ENCODE data around the gene ALDOA.
A peak's percentile ranks its signal among the peaks of the same experiment; 100 is the strongest.

Gene ALDOA

GRCh38 chr16:30088832-30089624 lies 23.5 kb downstream of the ALDOA start:
- DNase-seq, result no peak

- DNase-seq, result no peak
Measured at GRCh38 chr16:30090610-30091331, 25.2 kb downstream of the ALDOA start.

GRCh38 chr16:30091474-30092372 lies 26.2 kb downstream of the ALDOA start, which contains the start of gene TBX6:
Gene TBX6 (minus strand): TSS chr16:30091924. CDS start chr16:30091193, 731 bp downstream.
- peak; percentile 94 for DNase-seq

- peak; percentile 73 for DNase-seq
Measured at GRCh38 chr16:30092373-30093010, 26.9 kb downstream of the ALDOA start.

- no peak for DNase-seq
Measured at GRCh38 chr16:30094541-30095165, 29.1 kb downstream of the ALDOA start.

- peak; percentile 66 for DNase-seq
Measured at GRCh38 chr16:30095166-30096078, 29.9 kb downstream of the ALDOA start.

- DNase-seq, result peak; percentile 82
Measured at GRCh38 chr16:30096105-30096861, 30.7 kb downstream of the ALDOA start, which contains the start of gene YPEL3. Gene YPEL3 (minus strand): TSS chr16:30096213. CDS start chr16:30095482, 731 bp downstream.

- no peak for DNase-seq
Measured at GRCh38 chr16:30096862-30097563, 31.5 kb downstream of the ALDOA start.

GRCh38 chr16:30104090-30104489 lies 38.5 kb downstream of the ALDOA start:
- DNase-seq, result no peak

- DNase-seq, result no peak
Measured at GRCh38 chr16:30104492-30104891, 38.9 kb downstream of the ALDOA start.

- DNase-seq, result no peak
Measured at GRCh38 chr16:30108059-30108850, 42.7 kb downstream of the ALDOA start.

- DNase-seq, result no peak
Measured at GRCh38 chr16:30110661-30111060, 45.1 kb downstream of the ALDOA start.

- no peak for DNase-seq
Measured at GRCh38 chr16:30112197-30113030, 46.9 kb downstream of the ALDOA start.

GRCh38 chr16:30113031-30113710 lies 47.6 kb downstream of the ALDOA start, which contains the start of gene GDPD3:
Gene GDPD3 (minus strand): TSS chr16:30113537. CDS start chr16:30113478, 59 bp downstream.
- no peak for DNase-seq

GRCh38 chr16:30113711-30114333 lies 48.3 kb downstream of the ALDOA start:
- no peak for DNase-seq

- no peak for DNase-seq
Measured at GRCh38 chr16:30114411-30114810, 48.9 kb downstream of the ALDOA start.

Data from right kidney (tissue), 1 donor.